Anterior cingulate cortex (tissue), 58 donors: ENCODE measurements around the gene ERI3.

Source experiments
- DNase-seq, 58 donors: peaks; one replicate each; lab custom pipeline; 2025; lab: John Stamatoyannopoulos, UW

ERI3 gene

GRCh38 chr1:44321466-44321865 is 33.6 kb downstream of the ERI3 start:
- no peak for DNase-seq

GRCh38 chr1:44318097-44319088 is 36.7 kb downstream of the ERI3 start:
- no peak for DNase-seq

GRCh38 chr1:44316231-44316759 is 38.8 kb downstream of the ERI3 start:
- peak in 1 of 58 donors; percentile 39 for DNase-seq

- DNase-seq: no peak
These were observed 39.5 kb downstream of the ERI3 start for GRCh38 chr1:44315521-44315920.

- DNase-seq: no peak
These were observed 40.6 kb downstream of the ERI3 start for GRCh38 chr1:44314452-44314851.

- no peak for DNase-seq
These were observed 41.7 kb downstream of the ERI3 start for GRCh38 chr1:44313265-44313918.

- no peak for DNase-seq
These were observed 42.5 kb downstream of the ERI3 start for GRCh38 chr1:44312399-44313196.

- no peak for DNase-seq
These were observed 45.1 kb downstream of the ERI3 start for GRCh38 chr1:44310006-44310405.

GRCh38 chr1:44305962-44306422 is 49.1 kb downstream of the ERI3 start:
- DNase-seq: no peak

- DNase-seq: no peak
These were observed 51.5 kb downstream of the ERI3 start for GRCh38 chr1:44303532-44303931.

- no peak for DNase-seq
These were observed 52.5 kb downstream of the ERI3 start for GRCh38 chr1:44302541-44302940.

- DNase-seq: no peak
These were observed 53.6 kb downstream of the ERI3 start for GRCh38 chr1:44301442-44301841.

GRCh38 chr1:44300852-44301251 is 54.2 kb downstream of the ERI3 start:
- DNase-seq: no peak

- no peak for DNase-seq
These were observed 57.2 kb downstream of the ERI3 start for GRCh38 chr1:44297695-44298400.

- DNase-seq: no peak
These were observed 58.3 kb downstream of the ERI3 start for GRCh38 chr1:44296806-44297205.

- no peak for DNase-seq
These were observed 59.0 kb downstream of the ERI3 start for GRCh38 chr1:44296086-44296485.

GRCh38 chr1:44294588-44295007 is 60.5 kb downstream of the ERI3 start:
- DNase-seq: peak in 34 of 58 donors; percentile 3 to 76 (median 48)

GRCh38 chr1:44293761-44294315 is 61.2 kb downstream of the ERI3 start:
- peak in 2 of 58 donors; percentile 8 to 11 for DNase-seq

GRCh38 chr1:44292651-44293050 is 62.4 kb downstream of the ERI3 start:
- DNase-seq: no peak
